HG03571 (cell line): ENCODE results near the gene HAPLN1.
"Not testable (repeated sequence)": the region's sequence is repeated elsewhere in the genome, so short reads cannot be mapped to it uniquely, and the experiment has no call there.

Experiments used
- ATAC-seq: cut with Tn5 transposase; IDR thresholded peaks from one replicate; pipeline ENCODE4 v1.9.1; 2021; ENCODE audit not compliant: unreplicated experiment

Gene HAPLN1

DNA sequence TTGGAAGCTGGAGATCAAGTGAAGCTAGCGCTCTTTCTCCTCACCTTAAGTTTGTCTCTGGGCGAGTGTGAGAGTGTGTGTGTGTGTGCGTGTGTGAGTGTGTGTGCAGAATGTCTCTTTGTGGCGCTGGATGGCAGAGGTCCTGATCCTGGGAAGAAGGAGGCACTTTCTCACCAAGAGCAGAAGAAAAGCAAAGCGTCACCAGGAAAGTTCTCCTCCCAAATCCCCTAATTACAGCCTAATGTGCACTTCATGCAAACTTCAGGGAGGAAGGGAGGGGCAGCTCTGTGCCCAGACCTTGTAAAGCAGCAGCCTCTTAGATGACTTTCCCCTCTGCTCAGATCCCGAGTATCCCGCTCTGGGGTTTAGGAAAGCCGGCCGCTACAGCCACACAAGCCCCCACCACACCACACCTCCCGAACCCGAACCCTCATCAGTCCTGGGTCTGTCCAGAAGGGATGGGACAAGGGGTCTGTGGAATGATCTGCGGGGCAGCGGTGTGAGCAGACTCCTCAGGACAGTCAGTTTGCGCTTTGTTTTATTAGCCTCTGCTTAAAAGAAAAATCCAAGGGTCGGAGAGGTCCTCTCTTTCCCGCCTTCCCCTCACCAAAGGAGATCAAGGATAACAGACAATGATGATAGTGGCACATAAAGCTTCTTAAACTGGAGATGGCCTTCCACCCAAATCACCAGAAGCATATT lies at the start of gene HAPLN1:
Gene HAPLN1, minus strand, starts transcription at position 20 of the 702 bp plus-strand sequence. CDS start 47,332 bp downstream, outside the sequence.
- no peak for ATAC-seq

- no peak for ATAC-seq
These were observed 46.8 kb upstream of the HAPLN1 start for GRCh38 chr5:83767409-83767992.

DNA sequence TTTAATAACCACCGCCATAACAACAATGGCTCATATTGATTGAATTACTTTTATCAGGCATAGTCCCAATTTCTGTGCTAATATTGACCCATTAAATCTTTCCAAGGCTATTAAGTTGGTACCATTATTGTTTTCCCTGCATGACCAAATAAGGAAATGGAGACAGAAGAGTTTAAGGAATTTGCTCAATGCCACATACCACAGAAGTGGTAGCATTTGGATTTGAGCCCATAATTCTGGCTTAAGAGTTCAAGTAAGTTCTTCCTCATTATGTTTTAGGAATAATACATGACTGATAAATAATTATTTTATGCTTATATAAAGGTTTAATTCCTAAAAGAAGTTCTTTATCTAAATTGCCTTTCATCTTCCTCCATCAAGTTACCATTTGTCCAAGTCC lies 43.4 kb upstream of the HAPLN1 start:
- ATAC-seq: no peak

DNA sequence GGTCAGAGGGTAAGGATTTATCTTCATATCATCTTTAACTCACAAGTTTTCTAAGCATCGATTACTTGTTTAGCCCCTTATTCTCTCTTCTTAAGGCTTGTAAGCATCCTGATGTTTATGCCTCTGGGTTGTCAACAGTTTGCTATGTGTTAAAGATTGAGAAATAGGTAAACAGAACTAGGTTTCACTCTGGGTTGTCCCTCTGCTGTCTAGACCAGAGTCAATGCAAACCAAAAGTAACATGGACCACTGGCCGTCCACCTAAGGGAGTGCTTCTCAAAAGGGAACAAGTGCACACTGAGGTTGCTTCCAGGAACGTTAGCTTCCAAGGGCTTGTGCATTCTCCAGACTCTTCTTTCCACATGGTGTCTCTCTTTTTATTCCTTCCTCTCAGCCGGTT lies 39.9 kb upstream of the HAPLN1 start:
- no peak for ATAC-seq

DNA sequence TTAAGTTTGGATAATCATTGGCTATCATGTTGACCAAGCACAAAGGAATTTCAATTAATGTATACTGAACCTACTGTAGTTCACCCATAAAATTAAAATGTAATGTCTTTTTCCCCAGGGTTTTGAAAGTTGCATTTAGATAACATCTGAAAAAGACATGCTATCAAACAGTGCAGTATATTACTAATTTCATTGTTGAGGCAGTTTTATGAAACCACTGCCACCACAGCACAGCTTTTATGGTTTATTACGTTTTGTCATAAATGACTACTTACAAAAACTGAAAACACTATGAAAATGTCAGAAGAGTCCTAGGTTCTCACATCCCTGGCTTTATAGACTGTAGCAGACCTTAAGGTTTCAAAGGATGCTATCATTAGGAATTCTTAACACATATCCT lies 32.0 kb upstream of the HAPLN1 start:
- no peak for ATAC-seq

DNA sequence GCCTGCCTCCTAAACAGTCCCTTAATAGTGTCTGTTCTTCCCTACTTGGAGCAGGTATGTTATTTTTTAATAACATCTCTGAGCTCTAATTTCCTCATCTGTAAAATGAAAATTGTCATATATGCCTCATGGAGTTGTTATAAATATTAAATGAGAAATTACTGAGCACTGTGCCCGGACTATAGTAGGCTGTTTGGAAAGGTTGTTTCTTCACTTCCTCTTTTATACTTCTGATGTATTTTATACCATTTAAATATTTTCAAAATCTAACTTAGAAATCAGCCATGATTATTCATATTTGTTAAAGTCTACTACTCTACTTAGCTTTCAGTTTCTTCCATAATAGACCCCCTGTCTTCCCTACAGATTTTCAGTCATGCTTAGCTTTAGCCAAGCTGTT lies 30.5 kb upstream of the HAPLN1 start:
- no peak for ATAC-seq

GRCh38 chr5:83750749-83751148 lies 30.1 kb upstream of the HAPLN1 start:
- ATAC-seq: no peak

DNA sequence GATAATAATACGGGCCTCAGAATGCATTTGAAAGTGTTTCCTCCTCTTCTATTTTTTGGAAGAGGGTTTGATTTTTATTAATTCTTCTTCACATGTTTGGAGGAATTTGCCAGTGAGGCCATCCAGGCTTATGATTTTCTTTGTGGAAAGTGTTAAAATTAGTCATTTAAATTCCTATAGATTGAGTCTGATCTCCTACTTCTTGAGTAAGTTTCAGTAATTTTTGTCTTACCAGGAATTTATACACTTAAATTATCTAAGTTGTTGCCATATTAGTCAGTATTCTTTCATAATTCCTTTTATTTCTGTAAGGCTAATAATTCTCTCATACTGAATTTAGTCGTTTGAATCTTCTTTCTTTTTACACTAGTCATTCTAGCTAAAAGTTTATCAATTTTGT lies 25.2 kb upstream of the HAPLN1 start:
- ATAC-seq: no peak

GRCh38 chr5:83744821-83745220 lies 24.2 kb upstream of the HAPLN1 start:
- ATAC-seq: no peak

DNA sequence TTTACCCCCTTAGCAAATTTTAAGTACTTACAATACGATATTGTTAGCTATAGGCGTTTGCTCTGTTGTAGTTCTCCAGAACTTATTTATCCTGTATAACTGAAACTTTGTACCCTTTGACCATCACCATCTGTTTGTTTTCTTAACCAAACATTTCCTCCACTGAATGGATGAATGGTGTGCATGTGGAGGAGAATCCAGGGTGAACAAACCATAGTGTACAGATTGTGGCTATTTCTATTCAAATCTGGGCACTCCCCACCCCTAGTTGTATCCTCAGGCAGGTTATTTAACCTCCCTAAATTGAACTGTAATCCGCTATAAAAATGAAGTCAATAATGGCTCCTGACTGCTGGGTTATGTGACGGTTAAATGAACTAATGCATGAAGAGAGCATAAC lies 21.4 kb upstream of the HAPLN1 start:
- ATAC-seq: no peak

GRCh38 chr5:83741571-83741970 lies 20.9 kb upstream of the HAPLN1 start:
- ATAC-seq: no peak

DNA sequence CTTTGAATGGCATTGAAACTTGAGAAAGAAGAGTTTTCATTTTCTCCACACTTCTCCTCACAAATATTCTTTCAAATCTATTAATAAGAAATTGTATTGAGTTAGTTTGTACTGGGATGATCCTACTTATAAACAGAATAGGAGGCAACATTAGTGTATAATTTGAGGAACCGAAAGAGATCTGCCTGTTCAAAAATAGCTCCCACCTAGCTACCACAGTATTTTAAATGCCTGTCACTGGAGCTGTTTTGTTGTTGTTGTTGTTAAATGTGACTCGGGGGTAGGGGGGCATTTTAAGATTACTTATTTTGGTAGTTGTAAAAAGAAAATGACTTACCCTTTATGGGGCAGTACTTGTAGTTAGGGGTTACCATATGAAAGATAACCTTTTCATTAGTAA lies 20.1 kb upstream of the HAPLN1 start:
- ATAC-seq: peak; percentile 49

DNA sequence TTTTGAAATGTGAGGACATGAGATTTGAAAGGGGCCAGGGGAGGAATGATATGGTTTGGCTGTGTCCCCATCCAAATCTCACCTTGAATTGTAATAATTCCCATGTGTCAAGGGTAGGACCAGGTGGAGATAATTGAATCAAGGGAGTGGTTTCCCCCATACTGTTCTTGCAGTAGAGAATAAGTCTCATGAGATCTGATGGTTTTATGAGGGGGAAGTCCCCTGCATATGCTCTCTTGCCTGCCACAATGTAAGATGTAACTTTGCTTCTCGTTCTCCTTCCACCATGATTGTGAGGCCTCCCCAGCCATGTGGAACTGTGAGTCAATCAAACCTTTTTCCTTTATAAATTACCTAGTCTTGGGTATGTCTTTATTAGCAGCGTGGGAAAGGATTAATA lies 15.5 kb upstream of the HAPLN1 start:
- ATAC-seq: not testable (repeated sequence)

DNA sequence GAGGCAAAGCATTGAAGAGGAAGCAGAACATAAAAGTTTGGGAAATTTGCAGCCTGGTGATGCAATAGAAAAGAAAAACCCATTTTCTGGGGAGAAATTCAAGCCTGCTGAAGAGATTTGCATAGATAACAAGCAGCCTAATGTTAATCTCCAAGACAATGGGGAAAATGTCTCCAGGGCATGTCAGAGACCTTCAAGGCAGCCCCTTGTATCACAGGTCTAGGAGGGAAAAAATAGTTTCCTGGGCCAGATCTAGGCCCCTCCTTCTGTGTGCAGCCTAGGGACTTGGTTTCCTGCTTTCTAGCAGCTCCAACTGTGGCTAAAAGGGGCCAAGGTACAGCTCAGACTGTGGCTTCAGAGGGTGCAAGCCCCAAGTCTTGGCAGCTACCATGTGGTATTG lies 14.4 kb upstream of the HAPLN1 start:
- not testable (repeated sequence) for ATAC-seq

DNA sequence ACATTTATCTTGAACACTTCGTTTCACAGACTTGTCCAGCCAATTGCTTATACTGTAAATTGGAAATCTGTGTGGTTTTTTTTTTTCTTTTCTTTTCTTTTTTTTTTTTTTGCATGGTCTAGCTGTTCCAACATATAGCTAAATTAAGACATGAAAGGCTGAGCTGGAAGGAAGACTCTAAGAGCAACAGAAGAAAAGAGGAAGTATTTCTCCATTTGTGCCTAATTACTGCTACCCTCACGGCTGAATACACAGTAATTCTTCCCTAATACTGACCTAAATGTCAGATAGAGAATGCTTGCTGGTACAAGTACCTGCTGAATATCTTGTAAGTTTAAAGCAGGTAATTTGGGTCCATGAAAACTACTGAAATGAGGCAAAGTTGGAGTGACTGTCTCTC lies 11.0 kb upstream of the HAPLN1 start:
- no peak for ATAC-seq

DNA sequence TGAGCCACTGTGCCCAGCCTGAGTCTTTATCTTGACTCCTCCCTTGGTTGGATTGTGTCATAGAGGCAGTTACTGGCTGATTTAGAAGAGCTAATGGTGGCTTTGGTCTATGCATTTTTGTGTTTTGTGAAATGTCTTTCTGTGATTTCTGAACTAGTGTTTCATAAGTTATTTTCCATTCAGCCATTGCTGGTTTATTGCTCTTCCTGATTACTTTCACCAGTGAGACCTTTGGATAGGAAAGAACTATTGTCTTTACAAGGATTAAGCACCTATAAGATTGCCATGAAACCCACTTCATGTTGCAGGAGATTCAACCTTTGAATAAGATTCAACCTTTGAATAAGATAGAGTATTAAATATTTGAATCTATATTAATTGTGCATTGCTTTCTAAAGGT lies 8.7 kb upstream of the HAPLN1 start:
- no peak for ATAC-seq

DNA sequence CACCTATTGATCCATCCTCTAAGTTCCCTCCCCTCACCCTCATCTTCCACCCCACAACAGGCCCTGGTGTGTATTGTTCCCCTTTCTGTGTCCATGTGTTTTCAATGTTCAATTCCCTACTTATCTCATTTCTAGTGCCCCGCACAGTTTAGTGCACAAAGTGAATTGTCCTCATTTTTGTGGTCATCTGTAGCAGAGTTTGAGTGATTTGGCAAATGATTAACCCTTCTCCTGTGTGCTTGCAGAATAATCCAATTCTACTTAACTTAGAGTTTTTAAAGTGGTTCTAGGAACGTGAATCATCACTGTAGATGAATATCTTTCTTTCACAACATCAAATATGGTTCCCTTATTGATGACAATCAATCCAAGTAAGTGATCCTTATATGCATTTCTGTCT lies 6.3 kb upstream of the HAPLN1 start:
- no peak for ATAC-seq

DNA sequence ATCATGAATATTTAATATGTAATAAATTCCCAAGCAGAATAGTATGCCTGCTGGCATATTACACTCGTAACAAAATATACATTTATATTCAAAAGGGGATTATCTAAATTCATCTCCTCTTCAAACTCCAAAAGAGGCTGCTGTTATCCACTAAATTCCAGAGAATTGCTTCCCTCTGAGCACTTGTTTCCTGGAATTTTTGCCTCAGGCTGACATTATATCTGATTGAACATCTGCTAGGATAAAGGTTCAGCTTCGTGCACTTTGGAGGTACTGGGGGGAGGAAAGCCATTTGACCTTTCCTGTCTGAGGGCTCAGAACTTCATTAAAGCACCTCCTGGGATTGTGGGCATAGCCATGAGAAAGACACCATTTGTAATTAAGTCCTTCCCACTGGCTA lies 4.3 kb upstream of the HAPLN1 start:
- no peak for ATAC-seq

GRCh38 chr5:83724001-83724400 lies 3.3 kb upstream of the HAPLN1 start:
- no peak for ATAC-seq

- ATAC-seq: no peak
These were observed 2.4 kb upstream of the HAPLN1 start for GRCh38 chr5:83723031-83723430.

DNA sequence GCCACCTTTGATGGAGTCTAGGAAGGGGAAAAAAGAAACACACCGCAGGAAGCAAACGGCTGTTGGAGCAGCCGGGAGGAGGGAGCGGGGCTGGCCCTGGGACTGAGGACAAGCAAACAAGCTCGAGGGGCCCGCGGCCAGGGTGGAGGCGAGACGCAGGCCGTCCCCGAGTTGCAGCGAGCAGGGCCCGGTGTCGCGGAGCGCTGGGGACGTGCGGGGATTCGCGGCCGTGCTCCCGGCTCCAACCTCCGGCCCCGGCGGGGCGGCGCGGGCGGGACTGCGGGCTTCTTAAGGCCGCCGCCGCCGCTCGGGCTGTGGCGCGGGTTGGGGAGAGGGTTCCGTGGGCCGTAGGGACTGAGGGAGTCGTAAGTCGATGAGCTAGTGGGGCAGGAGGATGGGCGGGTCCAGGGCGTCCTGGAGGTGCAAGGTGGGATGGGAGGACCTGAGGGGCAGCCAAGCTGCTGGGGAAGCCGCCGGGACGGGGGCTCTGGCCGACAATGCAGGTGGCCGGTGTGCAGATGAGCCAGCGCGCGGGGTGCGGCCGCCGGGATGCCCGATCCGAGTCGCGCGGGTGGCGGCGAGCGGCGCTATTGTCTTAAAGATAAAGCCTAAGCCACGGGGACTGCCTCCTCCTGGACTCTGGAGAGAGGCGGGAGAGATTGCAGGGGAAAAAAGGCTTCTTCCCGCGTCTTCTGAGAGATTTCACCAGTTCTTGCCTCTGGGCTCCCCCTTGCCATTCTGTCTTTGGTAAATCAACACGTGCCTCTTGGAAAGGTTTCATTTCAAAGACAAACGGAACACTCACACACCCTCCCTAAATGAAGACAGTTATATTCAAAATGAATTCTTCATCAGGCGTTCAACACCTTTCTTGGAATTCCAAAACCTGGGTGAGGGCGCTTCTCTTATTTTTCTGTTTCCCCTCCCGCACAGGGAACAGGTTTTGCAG lies 1.6 kb upstream of the HAPLN1 start:
- no peak for ATAC-seq

GRCh38 chr5:83718936-83719495 lies 1.6 kb downstream of the HAPLN1 start:
- ATAC-seq: no peak
